Neural progenitor cell (in vitro differentiated cells): Measurements from ENCODE around the gene CAST. TPM values are rescaled to one million over a fixed set of nuclear protein-coding genes. Genes with fewer than 3 reads are reported as not detected.

ENCODE experiments used
- DNase-seq: peaks from one replicate; pipeline ENCODE4 v3.0.0-alpha.2; 2016; ENCODE audit warnings: low spot score
- H2AFZ ChIP-seq: fragments of 200-600 bp; sonication (generic); replicated peaks from 2 replicates; pipeline ENCODE4 v1.6.1; 2016; ENCODE audit warnings: antibody characterized with exemption
- H3F3A ChIP-seq: fragments of 200-600 bp; sonication (generic); 2 replicates; pipeline ENCODE4 v1.6.1; 2016; ENCODE audit warnings: antibody characterized with exemption, low read depth
- H3K27ac ChIP-seq: fragments of 200-600 bp; sonication (generic); 2 replicates; pipeline ENCODE4 v1.5.1; 2016; ENCODE audit warnings: mild to moderate bottlenecking
- H3K27me3 ChIP-seq: fragments of 200-600 bp; sonication (generic); 2 replicates; pipeline ENCODE4 v1.6.1; 2016; ENCODE audit warnings: mild to moderate bottlenecking, moderate library complexity
- H3K36me3 ChIP-seq: fragments of 200-600 bp; sonication (generic); 2 replicates; pipeline ENCODE4 v1.5.1; 2016
- H3K4me1 ChIP-seq: fragments of 200-600 bp; sonication (generic); 2 replicates; pipeline ENCODE4 v1.6.1; 2016; ENCODE audit warnings: mixed run types
- H3K4me2 ChIP-seq: fragments of 200-600 bp; sonication (generic); 2 replicates; pipeline ENCODE4 v1.6.1; 2016
- H3K4me3 ChIP-seq: fragments of 200-600 bp; sonication (generic); 2 replicates; pipeline ENCODE4 v1.5.1; 2016
- H3K79me2 ChIP-seq: fragments of 200-600 bp; sonication (generic); 2 replicates; pipeline ENCODE4 v1.6.1; 2016; ENCODE audit warnings: low read depth
- H3K9ac ChIP-seq: fragments of 200-600 bp; sonication (generic); 2 replicates; pipeline ENCODE4 v1.6.1; 2016
- H3K9me3 ChIP-seq: fragments of 200-600 bp; sonication (generic); 2 replicates; pipeline ENCODE4 v1.5.1; 2016; ENCODE audit warnings: low read depth
- H4K20me1 ChIP-seq: fragments of 200-600 bp; sonication (generic); 2 replicates; pipeline ENCODE4 v1.6.1; 2016; ENCODE audit warnings: low read depth
- H3K27ac Mint-ChIP-seq: 3 replicates; pipeline ENCODE4 v1.8.0; 2021; ENCODE audit warnings: mixed read lengths
- H3K27me3 Mint-ChIP-seq: 2 replicates; pipeline ENCODE4 v1.8.0; 2022; ENCODE audit warnings: low read depth, mild to moderate bottlenecking, inconsistent platforms, moderate library complexity, mixed read lengths; ENCODE audit not compliant: insufficient read depth
- H3K36me3 Mint-ChIP-seq: 3 replicates; pipeline ENCODE4 v1.8.0; 2021; ENCODE audit warnings: mixed read lengths
- H3K4me1 Mint-ChIP-seq: 3 replicates; pipeline ENCODE4 v1.8.0; 2021; ENCODE audit warnings: mixed read lengths
- H3K4me3 Mint-ChIP-seq: 3 replicates; pipeline ENCODE4 v1.8.0; 2021; ENCODE audit warnings: mild to moderate bottlenecking, moderate library complexity, mixed read lengths
- H3K9me3 Mint-ChIP-seq: 3 replicates; pipeline ENCODE4 v1.8.0; 2020; ENCODE audit warnings: mixed read lengths
- CTCF ChIP-seq: fragments of 200-600 bp; sonication (generic); IDR thresholded peaks from 2 replicates; pipeline ENCODE4 v1.5.1; 2017; ENCODE audit warnings: antibody characterized with exemption, mild to moderate bottlenecking
- EZH2 ChIP-seq: fragments of 200-600 bp; sonication (generic); IDR thresholded peaks from 2 replicates; pipeline ENCODE4 v1.6.1; 2017; ENCODE audit warnings: antibody characterized with exemption, mild to moderate bottlenecking, moderate library complexity
- EZH2phosphoT487 ChIP-seq: fragments of 200-600 bp; sonication (generic); IDR thresholded peaks from 2 replicates; pipeline ENCODE4 v1.6.1; 2017; ENCODE audit warnings: antibody characterized with exemption
- total RNA-seq: library from RNA; depleted of rRNA; stranded (reverse); fragments of >200 nt; gene quantifications from 2 replicates; pipeline ENCODE4 v1.2.3, GENCODE V29; 2015; ENCODE audit warnings: low replicate concordance

The CAST gene
- total RNA-seq, 1 donor from 2014 or later, result 64.6 TPM

DNA sequence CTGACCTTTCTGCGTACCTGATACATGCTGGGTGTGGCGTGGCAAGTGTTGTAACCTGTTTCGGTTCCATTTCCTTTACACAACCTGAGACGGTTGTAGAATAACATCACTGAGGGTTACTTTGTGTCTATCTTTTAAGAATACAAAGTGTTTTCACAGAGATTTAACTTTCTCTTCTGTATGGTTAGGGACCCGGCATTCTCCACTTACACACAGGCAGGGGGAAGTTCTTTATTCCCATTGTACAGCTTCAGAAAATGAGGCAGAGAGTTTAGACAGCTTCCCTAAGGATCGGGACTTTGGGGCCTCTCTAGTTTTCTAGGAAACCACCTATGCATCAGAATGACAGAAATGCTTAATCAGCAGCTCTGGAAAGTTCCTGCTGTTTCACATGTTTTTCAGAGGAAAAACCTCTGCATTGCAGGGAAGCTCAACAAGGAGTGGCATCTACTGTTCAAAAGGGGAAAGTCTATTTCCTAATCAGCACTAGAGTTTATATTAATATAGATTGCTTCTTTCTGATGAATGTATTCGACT is 41.3 kb downstream of the CAST start:
- H3K9ac ChIP-seq, result no peak overlapping the region
- peak overlapping the region; percentile 95 for H3K4me3 Mint-ChIP-seq
- H2AFZ ChIP-seq, result peak overlapping the region; percentile 97
- no peak overlapping the region for H3K27ac Mint-ChIP-seq
- H3K4me1 ChIP-seq, result peaks cover 12% of the 10 kb centered on the region
- peaks cover 17% of the 10 kb centered on the region for H3K27me3 ChIP-seq
- H3K79me2 ChIP-seq, result no peaks in the 10 kb centered on the region
- H3K9me3 ChIP-seq, result no peaks in the 10 kb centered on the region
- peak; percentile 9 for DNase-seq
- no peak overlapping the region for H3K27ac ChIP-seq
- no peaks in the 10 kb centered on the region for H3K27me3 Mint-ChIP-seq
- no peak for TF ChIP-seq CTCF
- no peak for TF ChIP-seq EZH2phosphoT487
- TF ChIP-seq EZH2, result no peak
- no peaks in the 10 kb centered on the region for H3K9me3 Mint-ChIP-seq
- peak overlapping the region; percentile 72 for H3K4me3 ChIP-seq
- H4K20me1 ChIP-seq, result peaks cover 3% of the 10 kb centered on the region
- H3K4me2 ChIP-seq, result peak overlapping the region; percentile 85
- peaks cover 23% of the 10 kb centered on the region for H3K4me1 Mint-ChIP-seq
- H3K36me3 ChIP-seq, result no peaks in the 10 kb centered on the region
- H3F3A ChIP-seq, result peaks cover 4% of the 10 kb centered on the region
- no peaks in the 10 kb centered on the region for H3K36me3 Mint-ChIP-seq

DNA sequence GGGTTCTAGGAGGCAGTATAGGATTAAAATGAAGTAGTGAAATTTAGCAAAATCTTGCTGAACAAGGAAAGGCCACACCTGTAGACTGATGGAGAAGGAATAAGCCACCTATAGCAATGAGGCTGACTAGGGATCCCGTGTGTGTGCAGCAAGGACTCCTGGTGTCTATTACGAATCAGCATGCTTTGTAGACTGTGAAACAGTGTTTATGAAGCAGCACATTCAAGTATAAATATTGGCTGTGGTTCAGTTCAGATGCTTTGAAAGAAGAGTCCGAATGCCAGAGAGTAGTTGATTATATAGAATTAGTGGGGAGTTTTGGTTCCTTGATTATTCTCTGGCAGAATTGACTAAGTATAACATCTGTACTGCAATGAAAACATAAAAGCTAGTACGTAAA is 41.8 kb downstream of the CAST start:
- peak overlapping the region; percentile 95 for H3K4me3 Mint-ChIP-seq
- no peak overlapping the region for H3K9ac ChIP-seq
- no peak overlapping the region for H3K27ac Mint-ChIP-seq
- H4K20me1 ChIP-seq, result peaks cover 3% of the 10 kb centered on the region
- H3K4me3 ChIP-seq, result peak overlapping the region; percentile 72
- peaks cover 12% of the 10 kb centered on the region for H3K4me1 ChIP-seq
- no peaks in the 10 kb centered on the region for H3K36me3 Mint-ChIP-seq
- DNase-seq, result no peak
- H3K4me2 ChIP-seq, result peak overlapping the region; percentile 85
- H3K27me3 Mint-ChIP-seq, result no peaks in the 10 kb centered on the region
- H3K27ac ChIP-seq, result no peak overlapping the region
- H3K36me3 ChIP-seq, result no peaks in the 10 kb centered on the region
- no peaks in the 10 kb centered on the region for H3K9me3 Mint-ChIP-seq
- H3K79me2 ChIP-seq, result no peaks in the 10 kb centered on the region
- no peak for TF ChIP-seq EZH2
- no peak for TF ChIP-seq CTCF
- TF ChIP-seq EZH2phosphoT487, result no peak
- H3F3A ChIP-seq, result peaks cover 4% of the 10 kb centered on the region
- peaks cover 17% of the 10 kb centered on the region for H3K27me3 ChIP-seq
- H2AFZ ChIP-seq, result no peak overlapping the region
- H3K9me3 ChIP-seq, result no peaks in the 10 kb centered on the region
- peaks cover 25% of the 10 kb centered on the region for H3K4me1 Mint-ChIP-seq

DNA sequence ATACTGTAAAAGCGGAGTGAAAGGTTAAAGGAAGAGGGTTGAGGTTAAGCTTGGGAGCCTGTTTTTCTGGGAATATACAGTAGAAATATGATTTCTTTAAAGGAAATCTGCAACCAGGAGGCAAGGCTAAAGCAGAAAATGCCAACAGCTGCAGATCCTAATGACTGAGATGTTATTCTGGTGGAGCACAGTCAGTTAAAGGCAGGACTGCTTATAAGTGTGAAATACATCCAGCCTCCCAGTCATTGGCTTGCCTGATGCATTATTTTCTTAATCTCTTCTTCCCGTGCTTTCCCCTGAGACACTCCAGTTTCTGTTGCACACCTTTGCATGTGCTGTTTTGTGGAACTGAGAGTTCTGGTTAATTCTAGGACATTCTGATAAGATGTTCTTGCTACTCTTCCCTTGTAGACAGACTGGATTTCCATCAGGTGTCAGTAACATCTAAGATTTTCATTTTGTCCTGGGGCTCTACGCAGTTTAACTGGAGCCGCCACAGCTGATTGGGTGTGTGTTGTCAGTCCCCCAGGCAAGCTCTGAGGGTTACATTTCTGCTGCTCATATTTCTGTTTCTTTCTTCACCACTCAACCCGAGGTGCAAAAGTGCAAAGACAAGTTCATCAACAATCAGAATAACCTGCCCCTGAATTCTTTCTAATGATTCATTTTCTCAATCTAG is 44.4 kb downstream of the CAST start:
- TF ChIP-seq EZH2 (no peak), EZH2phosphoT487 (no peak), CTCF (no peak)

More for the DNA sequence above, 44.4 kb downstream of the CAST start:
- no peaks in the 10 kb centered on the region for H3K36me3 ChIP-seq
- H3K36me3 Mint-ChIP-seq, result no peaks in the 10 kb centered on the region
- H3K27ac Mint-ChIP-seq, result peak overlapping the region; percentile 22
- H3K4me1 ChIP-seq, result peaks cover 6% of the 10 kb centered on the region
- peaks cover 17% of the 10 kb centered on the region for H3K27me3 ChIP-seq
- no peak overlapping the region for H3K27ac ChIP-seq
- no peak overlapping the region for H3K4me3 ChIP-seq
- no peaks in the 10 kb centered on the region for H3K27me3 Mint-ChIP-seq
- DNase-seq, result no peak
- no peak overlapping the region for H3K9ac ChIP-seq
- H3K4me2 ChIP-seq, result no peak overlapping the region
- H3K9me3 ChIP-seq, result no peaks in the 10 kb centered on the region
- H3K4me3 Mint-ChIP-seq, result no peak overlapping the region
- H3K4me1 Mint-ChIP-seq, result peaks cover 19% of the 10 kb centered on the region
- peaks cover 3% of the 10 kb centered on the region for H4K20me1 ChIP-seq
- H3K9me3 Mint-ChIP-seq, result no peaks in the 10 kb centered on the region
- H3K79me2 ChIP-seq, result no peaks in the 10 kb centered on the region
- H2AFZ ChIP-seq, result no peak overlapping the region
- no peaks in the 10 kb centered on the region for H3F3A ChIP-seq
